Vagina (tissue), 2 donors: ENCODE data around the gene CERCAM. TPM values are rescaled to one million over a fixed set of nuclear protein-coding genes. Genes with fewer than 3 reads are reported as not detected.

Experiments
- DNase-seq, 2 donors: peaks; one replicate each; pipeline ENCODE4 v3.0.0-alpha.2; 2017; ENCODE audit errors: extremely low spot score in 2 of 2
- H3K27ac ChIP-seq: fragments of 200-600 bp; sonication (generic); one replicate; pipeline ENCODE4 v1.5.1; 2019
- H3K27me3 ChIP-seq: fragments of 200-600 bp; sonication (generic); one replicate; pipeline ENCODE4 v1.5.1; 2019
- H3K36me3 ChIP-seq, 2 donors: fragments of 200-600 bp; sonication (generic); one replicate each; pipeline ENCODE4 v1.5.1; 2017 to 2019
- H3K4me1 ChIP-seq: fragments of 200-600 bp; sonication (generic); one replicate; pipeline ENCODE4 v1.5.1; 2019
- H3K4me3 ChIP-seq, 2 donors: fragments of 200-600 bp; sonication (generic); 1 replicate in 1 of 2; 2 replicates in 1 of 2; pipeline ENCODE4 v1.5.1; 2016 to 2019
- H3K9me3 ChIP-seq: fragments of 200-600 bp; sonication (generic); one replicate; pipeline ENCODE4 v1.5.1; 2019
- CTCF ChIP-seq, 3 experiments: fragments of 450-650 bp in 2 of 3; fragments of 200-600 bp in 1 of 3; sonication (generic) in 1 of 3; IDR thresholded peaks; one replicate each; pipeline ENCODE4 v1.5.1; 2017 to 2019; ENCODE audit warnings: antibody characterized with exemption in 3 of 3, mild to moderate bottlenecking in 2 of 3, moderate library complexity in 2 of 3
- POLR2A ChIP-seq, 2 donors: fragments of 450-650 bp; IDR thresholded peaks; one replicate each; pipeline ENCODE4 v1.6.1; 2017; ENCODE audit warnings: antibody characterized with exemption in 2 of 2, mild to moderate bottlenecking in 2 of 2, moderate library complexity in 2 of 2
- POLR2AphosphoS5 ChIP-seq, 2 donors: sonication (generic); formaldehyde crosslinking; IDR thresholded peaks; one replicate each; pipeline ENCODE4 v1.9.0; 2017; ENCODE audit warnings: antibody characterized with exemption in 2 of 2, mild to moderate bottlenecking in 2 of 2, low read depth in 1 of 2; ENCODE audit not compliant: insufficient read depth in 1 of 2
- intact Hi-C: fragments of 100-400 bp; cut with DNase I; formaldehyde crosslinking; loops from one replicate; pipeline ENCODE4 v1.15.1; 2023
- total RNA-seq: library from RNA; depleted of rRNA; stranded (reverse); fragments of >200 nt; gene quantifications from one replicate; pipeline ENCODE4 v1.2.3, GENCODE V29; 2016

Gene CERCAM
- total RNA-seq, 1 donor from 2014 or later, result 36.1 TPM

GRCh38 chr9:128390150-128390812, 30.4 kb upstream of the CERCAM start:
- Histone ChIP-seq H3K27ac (no peak overlapping the region), H3K4me3 (no peak overlapping the region), H3K36me3 (peaks cover 0 to 42% of the 10 kb centered on the region in 2 donors), H3K9me3 (no peaks in the 10 kb centered on the region), H3K27me3 (no peaks in the 10 kb centered on the region), H3K4me1 (no peaks in the 10 kb centered on the region)
- intact Hi-C loops, result no loop called here
- DNase-seq, result no peak
- no peak for TF ChIP-seq POLR2A (IDR thresholded peaks at IDR 0.05)
- no peak for TF ChIP-seq CTCF (IDR thresholded peaks at IDR 0.05)
- no peak for TF ChIP-seq POLR2AphosphoS5 (IDR thresholded peaks at IDR 0.05; ENCODE audit: insufficient read depth in 1 of 2, low read depth in 1 of 2)

- Histone ChIP-seq H3K27ac (no peak overlapping the region), H3K36me3 (peaks cover 0 to 42% of the 10 kb centered on the region in 2 donors), H3K4me1 (no peaks in the 10 kb centered on the region), H3K9me3 (no peaks in the 10 kb centered on the region), H3K27me3 (no peaks in the 10 kb centered on the region), H3K4me3 (no peak overlapping the region)
- intact Hi-C loops, result no loop called here
- DNase-seq, result no peak
- TF ChIP-seq CTCF (IDR thresholded peaks at IDR 0.05), result no peak
- no peak for TF ChIP-seq POLR2AphosphoS5 (IDR thresholded peaks at IDR 0.05; ENCODE audit: insufficient read depth in 1 of 2, low read depth in 1 of 2)
- no peak for TF ChIP-seq POLR2A (IDR thresholded peaks at IDR 0.05)
These were observed 29.6 kb upstream of the CERCAM start for GRCh38 chr9:128390813-128391711.

DNA sequence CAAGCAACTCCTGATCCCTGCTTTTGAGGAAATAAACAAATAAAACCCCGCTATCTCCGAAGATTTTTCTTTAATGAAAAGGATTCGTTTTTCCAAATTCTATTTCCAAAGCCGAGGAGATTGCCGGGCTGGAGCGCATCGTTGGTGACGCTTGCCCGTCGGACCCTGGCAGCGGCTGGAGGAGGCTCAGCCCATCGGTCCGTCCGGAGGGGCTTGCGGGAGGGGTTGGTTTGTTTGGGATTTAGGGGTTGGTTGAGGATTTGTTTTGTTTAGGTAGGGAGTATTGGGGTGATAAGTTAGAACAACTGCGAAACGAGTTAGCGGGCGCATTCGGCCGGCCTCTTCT, 28.7 kb upstream of the CERCAM start:
- no peak overlapping the region for H3K4me3 ChIP-seq
- intact Hi-C loops, result no loop called here
- peaks cover 0 to 41% of the 10 kb centered on the region in 2 donors for H3K36me3 ChIP-seq
- H3K27me3 ChIP-seq, result no peaks in the 10 kb centered on the region
- DNase-seq, result no peak
- no peak overlapping the region for H3K27ac ChIP-seq
- H3K9me3 ChIP-seq, result no peaks in the 10 kb centered on the region
- TF ChIP-seq POLR2A (IDR thresholded peaks at IDR 0.05), result no peak
- H3K4me1 ChIP-seq, result no peaks in the 10 kb centered on the region

- no peak for DNase-seq
- Histone ChIP-seq H3K27ac (no peak overlapping the region), H3K4me3 (no peak overlapping the region), H3K4me1 (no peaks in the 10 kb centered on the region), H3K36me3 (peaks cover 0 to 35% of the 10 kb centered on the region in 2 donors), H3K27me3 (no peaks in the 10 kb centered on the region), H3K9me3 (no peaks in the 10 kb centered on the region)
- TF ChIP-seq POLR2AphosphoS5 (IDR thresholded peaks at IDR 0.05; ENCODE audit: insufficient read depth in 1 of 2, low read depth in 1 of 2), result no peak
- no peak for TF ChIP-seq POLR2A (IDR thresholded peaks at IDR 0.05)
- no peak for TF ChIP-seq CTCF (IDR thresholded peaks at IDR 0.05)
- intact Hi-C loops, result no loop called here
These were observed 28.1 kb upstream of the CERCAM start for GRCh38 chr9:128392302-128393144.

DNA sequence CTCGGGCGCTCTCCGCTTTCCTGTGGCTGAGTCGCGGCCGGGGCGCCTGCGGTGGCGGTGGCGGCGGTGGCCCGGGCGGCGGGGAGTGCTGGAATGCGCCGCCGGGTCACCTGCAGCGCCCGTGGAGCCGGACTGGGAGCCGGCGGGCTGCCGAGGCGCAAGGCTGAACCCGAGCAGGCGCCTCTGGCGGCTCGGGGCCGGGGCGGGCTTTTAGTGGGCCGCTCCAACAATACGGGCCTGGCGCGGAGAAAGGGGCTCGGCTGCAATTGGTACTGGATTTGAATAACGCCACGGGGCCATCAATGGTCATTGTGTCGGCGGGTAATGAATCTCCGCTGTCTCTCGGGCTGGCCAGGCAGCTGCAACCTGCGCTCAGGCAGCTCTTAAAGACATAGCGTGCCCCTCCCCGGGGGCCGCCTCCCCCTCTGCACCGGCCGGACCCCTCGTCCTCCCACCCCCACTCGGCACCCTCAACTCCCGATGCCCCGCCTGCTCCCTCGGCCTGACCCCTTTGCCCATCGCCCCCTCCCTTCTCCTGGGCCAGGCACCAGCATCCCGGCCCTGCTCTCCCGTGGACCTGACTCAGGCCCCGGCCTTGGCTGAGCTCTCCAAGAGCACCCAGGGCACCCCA, 27.4 kb upstream of the CERCAM start:
- Histone ChIP-seq H3K36me3 (peaks cover 0 to 28% of the 10 kb centered on the region in 2 donors), H3K9me3 (no peaks in the 10 kb centered on the region), H3K27ac (no peak overlapping the region), H3K4me1 (no peaks in the 10 kb centered on the region), H3K4me3 (no peak overlapping the region), H3K27me3 (no peaks in the 10 kb centered on the region)
- no peak for TF ChIP-seq CTCF (IDR thresholded peaks at IDR 0.05)
- TF ChIP-seq POLR2AphosphoS5 (IDR thresholded peaks at IDR 0.05; ENCODE audit: insufficient read depth in 1 of 2, low read depth in 1 of 2), result no peak
- TF ChIP-seq POLR2A (IDR thresholded peaks at IDR 0.05), result no peak
- no peak for DNase-seq
- intact Hi-C loops, result no loop called here
